Thyroid gland (tissue), 4 donors: ENCODE measurements around the gene SLC24A4. TPM values are rescaled to one million over a fixed set of nuclear protein-coding genes. Genes with fewer than 3 reads are reported as not detected.

Source experiments
- DNase-seq, 2 donors: peaks; one replicate each; pipeline ENCODE4 v3.0.0-alpha.2; 2019
- H3K27ac ChIP-seq, 3 donors: fragments of 200-600 bp; sonication (generic); 1 replicate in 2 of 3; 2 replicates in 1 of 3; pipeline ENCODE4 v1.5.1; 2016 to 2019; ENCODE audit warnings: mild to moderate bottlenecking in 1 of 3, moderate library complexity in 1 of 3
- H3K27me3 ChIP-seq: fragments of 200-600 bp; sonication (generic); one replicate; pipeline ENCODE4 v1.5.1; 2019
- H3K36me3 ChIP-seq, 2 donors: fragments of 200-600 bp; sonication (generic); one replicate each; pipeline ENCODE4 v1.5.1; 2016 to 2019
- H3K4me1 ChIP-seq, 2 donors: fragments of 200-600 bp; sonication (generic); one replicate each; pipeline ENCODE4 v1.5.1; 2017 to 2019
- H3K4me3 ChIP-seq, 3 donors: fragments of 200-600 bp; sonication (generic); replicated peaks in 1 of 3; 1 replicate in 2 of 3; 2 replicates in 1 of 3; pipeline ENCODE4 v1.5.1; 2016; ENCODE audit warnings: mild to moderate bottlenecking in 1 of 3
- H3K9me3 ChIP-seq: fragments of 200-600 bp; sonication (generic); one replicate; pipeline ENCODE4 v1.5.1; 2017
- CTCF ChIP-seq, 6 experiments: fragments of 200-600 bp in 3 of 6; fragments of 450-650 bp in 3 of 6; sonication (generic) in 3 of 6; IDR thresholded peaks; one replicate each; pipeline ENCODE4 v1.5.1; 2016 to 2019; ENCODE audit warnings: antibody characterized with exemption in 6 of 6, mild to moderate bottlenecking in 2 of 6, inconsistent platforms in 1 of 6, moderate library complexity in 1 of 6
- POLR2A ChIP-seq, 2 donors: fragments of 450-650 bp; IDR thresholded peaks; one replicate each; pipeline ENCODE4 v1.6.1; 2017; ENCODE audit warnings: antibody characterized with exemption in 2 of 2, mild to moderate bottlenecking in 2 of 2, moderate library complexity in 1 of 2
- WGBS, 2 donors: methylation state at CpG; one replicate each; pipeline ENCODE4 v1.1.5; 2017; 5-methylcytosine and 5-hydroxymethylcytosine counted together
- intact Hi-C: fragments of 100-400 bp; cut with DNase I; formaldehyde crosslinking; loops from one replicate; pipeline ENCODE4 v1.15.1; 2023
- total RNA-seq, 4 donors: library from RNA; depleted of rRNA; stranded (reverse); fragments of >200 nt; gene quantifications; one replicate each; pipeline ENCODE4 v1.2.3, GENCODE V29; 2016

SLC24A4 gene
- total RNA-seq, 4 donors from 2014 or later: 0.05 to 0.46 (median 0.19) TPM

- no peak for DNase-seq
- H3K36me3 ChIP-seq: no peaks in the 10 kb centered on the region
- no peak overlapping the region for H3K27ac ChIP-seq
- H3K27me3 ChIP-seq: no peaks in the 10 kb centered on the region
- intact Hi-C loops: no loop called here
- TF ChIP-seq POLR2A (IDR thresholded peaks at IDR 0.05) (no peak), CTCF (IDR thresholded peaks at IDR 0.05) (no peak)
- 52 to 69% methylated on average over 4 of the region's 4 CpGs for WGBS, 2 donors
- H3K4me1 ChIP-seq: no peaks in the 10 kb centered on the region
- H3K9me3 ChIP-seq: no peaks in the 10 kb centered on the region
- no peak overlapping the region for H3K4me3 ChIP-seq
Observed at GRCh38 chr14:92507174-92507768, 184.3 kb downstream of the SLC24A4 start.

GRCh38 chr14:92510972-92511371, 188.0 kb downstream of the SLC24A4 start:
- no peak for DNase-seq
- intact Hi-C loops: no loop called here
- Histone ChIP-seq H3K4me1 (peaks cover 0 to 8% of the 10 kb centered on the region in 2 donors), H3K27me3 (no peaks in the 10 kb centered on the region), H3K36me3 (no peaks in the 10 kb centered on the region), H3K27ac (no peak overlapping the region), H3K4me3 (no peak overlapping the region), H3K9me3 (no peaks in the 10 kb centered on the region)
- no peak for TF ChIP-seq POLR2A (IDR thresholded peaks at IDR 0.05)
- TF ChIP-seq CTCF (IDR thresholded peaks at IDR 0.05): no peak
- 93 to 94% methylated on average over 2 of the region's 2 CpGs for WGBS, 2 donors

GRCh38 chr14:92511453-92512238, 188.7 kb downstream of the SLC24A4 start:
- Histone ChIP-seq H3K36me3 (no peaks in the 10 kb centered on the region), H3K27ac (no peak overlapping the region), H3K4me1 (peaks cover 0 to 8% of the 10 kb centered on the region in 2 donors), H3K4me3 (no peak overlapping the region), H3K9me3 (no peaks in the 10 kb centered on the region), H3K27me3 (no peaks in the 10 kb centered on the region)
- WGBS, 2 donors: 79 to 84% methylated on average over 6 of the region's 6 CpGs
- intact Hi-C loops: no loop called here
- DNase-seq: no peak
- no peak for TF ChIP-seq CTCF (IDR thresholded peaks at IDR 0.05)
- no peak for TF ChIP-seq POLR2A (IDR thresholded peaks at IDR 0.05)

- no peaks in the 10 kb centered on the region for H3K9me3 ChIP-seq
- no peak for DNase-seq
- peaks cover 0 to 8% of the 10 kb centered on the region in 2 donors for H3K4me1 ChIP-seq
- H3K27ac ChIP-seq: no peak overlapping the region
- H3K27me3 ChIP-seq: no peaks in the 10 kb centered on the region
- TF ChIP-seq CTCF (IDR thresholded peaks at IDR 0.05) (no peak), POLR2A (IDR thresholded peaks at IDR 0.05) (no peak)
- WGBS, 2 donors: 69 to 72% methylated on average over 7 to 9 of the region's 9 CpGs
- no peaks in the 10 kb centered on the region for H3K36me3 ChIP-seq
- intact Hi-C loops: no loop called here
- H3K4me3 ChIP-seq: peak overlapping the region in 1 of 3 donors; percentile 31
Observed at GRCh38 chr14:92512807-92513203, 189.8 kb downstream of the SLC24A4 start.
